ENCODE results near the gene GOSR2.

- TF ChIP-seq CTCF (IDR thresholded peaks at IDR 0.05): no peak
- TF ChIP-seq POLR2A (IDR thresholded peaks at IDR 0.05): no peak
Measured at GRCh38 chr17:46898364-46898763, 24.6 kb upstream of the GOSR2 start.

All from esophagus squamous epithelium (tissue), 4 donors.